DLD1 (cell line): ENCODE data around the gene LIF.
"Not testable (repeated sequence)": the region's sequence is repeated elsewhere in the genome, so short reads cannot be mapped to it uniquely, and the experiment has no call there.

Experiments used
- in situ Hi-C: cut with HindIII; loops from 2 replicates; pipeline ENCODE4 v1.10.0; 2017; ENCODE audit warnings: low sequenced_read_pairs

Gene LIF

DNA sequence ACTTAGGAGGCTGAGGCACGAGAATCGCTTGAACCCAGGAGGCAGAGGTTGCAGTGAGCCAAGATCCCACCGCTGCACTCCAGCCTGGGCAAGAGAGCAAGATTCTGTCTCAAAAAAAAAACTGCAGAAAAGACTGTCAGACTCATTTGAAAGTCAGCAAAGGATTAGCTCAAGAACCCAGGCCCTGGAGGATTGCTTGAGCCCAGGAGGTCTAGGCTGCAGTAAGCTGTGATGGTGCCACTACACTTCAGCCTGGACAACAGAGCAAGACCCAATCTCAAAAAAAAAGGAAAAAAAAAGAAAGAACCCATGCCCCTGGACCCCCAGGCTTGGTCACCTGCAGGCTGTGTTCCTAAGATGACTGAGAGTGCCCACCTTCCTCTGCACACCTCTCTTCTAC is 16.2 kb downstream of the LIF start:
- in situ Hi-C loops = no loop called here

DNA sequence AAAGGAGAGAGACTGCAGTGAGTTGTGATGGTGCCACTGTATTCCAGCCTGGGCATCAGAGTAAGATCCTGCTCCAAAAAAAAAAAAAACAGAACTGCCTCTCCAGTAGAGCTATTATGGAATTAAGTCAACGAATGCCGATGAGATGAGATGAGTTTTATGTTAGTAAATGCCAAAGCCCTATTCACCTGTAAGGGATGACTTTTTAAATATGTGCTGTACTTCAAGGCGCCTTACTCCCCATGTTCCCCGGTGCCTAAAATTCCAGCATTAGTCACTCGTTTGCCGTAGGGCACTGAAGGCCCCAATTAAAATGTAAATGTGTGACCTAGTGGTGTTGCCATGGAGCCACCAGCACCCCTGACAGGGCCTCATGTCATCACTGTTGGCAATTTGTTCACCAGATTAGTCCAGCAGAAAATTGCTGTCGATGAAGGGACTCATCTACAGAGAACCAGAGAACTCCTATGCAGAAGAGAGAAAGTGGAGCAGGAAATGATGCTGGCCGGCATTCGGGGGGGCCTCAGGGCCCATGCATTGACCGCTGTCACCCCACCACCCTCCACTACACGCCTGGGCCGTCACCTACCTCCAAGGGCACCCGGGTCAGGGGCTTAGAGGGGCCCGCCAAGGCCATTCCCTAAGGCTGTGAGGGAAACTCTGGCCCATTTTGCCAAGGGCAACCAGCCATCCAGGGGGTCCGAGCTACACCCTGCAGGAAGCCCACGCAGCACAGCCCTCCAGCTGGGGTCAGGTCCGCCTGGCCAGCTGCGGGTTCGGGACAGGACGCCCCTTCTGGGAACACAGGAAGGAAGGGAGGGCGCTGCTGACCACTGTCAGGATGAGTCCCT is 17.8 kb downstream of the LIF start:
- in situ Hi-C loops = no loop called here

DNA sequence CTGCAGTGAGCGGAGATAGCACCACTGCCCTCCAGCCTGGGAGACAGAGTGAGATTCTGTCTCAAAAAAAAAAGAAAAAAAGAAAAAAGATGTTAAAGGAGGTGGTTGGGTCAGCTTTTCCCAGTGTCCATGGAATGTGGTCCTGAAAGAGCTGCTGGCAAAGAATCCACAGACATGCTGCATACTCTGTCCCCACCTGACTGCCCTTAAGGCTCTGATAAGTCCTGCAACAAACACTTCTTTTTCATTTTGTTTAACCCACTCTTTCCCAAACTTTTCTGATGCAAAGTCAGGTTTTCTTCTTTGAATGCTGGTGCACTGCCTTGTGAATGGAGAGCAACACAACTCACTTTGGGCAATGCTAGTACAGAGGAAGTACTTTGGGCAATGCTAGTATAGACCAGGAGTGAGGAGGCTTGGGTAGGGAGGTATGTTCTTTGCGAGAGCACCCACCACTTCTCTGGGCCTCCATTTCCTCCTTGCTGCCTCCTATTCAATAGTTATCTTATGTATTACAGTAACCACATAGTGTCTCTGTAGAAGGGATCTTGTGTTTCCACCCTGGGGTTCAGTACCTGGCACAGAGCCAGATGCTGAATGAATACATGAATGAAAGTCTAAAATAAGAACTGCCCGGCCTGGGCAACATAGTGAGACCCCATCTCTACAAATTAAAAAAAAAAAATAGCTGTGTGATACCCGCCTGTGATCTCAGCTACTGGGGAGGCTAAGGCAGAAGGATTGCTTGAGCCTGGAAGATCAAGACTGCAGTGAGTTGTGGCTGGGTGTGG is 18.9 kb downstream of the LIF start:
- in situ Hi-C loops = no loop called here

DNA sequence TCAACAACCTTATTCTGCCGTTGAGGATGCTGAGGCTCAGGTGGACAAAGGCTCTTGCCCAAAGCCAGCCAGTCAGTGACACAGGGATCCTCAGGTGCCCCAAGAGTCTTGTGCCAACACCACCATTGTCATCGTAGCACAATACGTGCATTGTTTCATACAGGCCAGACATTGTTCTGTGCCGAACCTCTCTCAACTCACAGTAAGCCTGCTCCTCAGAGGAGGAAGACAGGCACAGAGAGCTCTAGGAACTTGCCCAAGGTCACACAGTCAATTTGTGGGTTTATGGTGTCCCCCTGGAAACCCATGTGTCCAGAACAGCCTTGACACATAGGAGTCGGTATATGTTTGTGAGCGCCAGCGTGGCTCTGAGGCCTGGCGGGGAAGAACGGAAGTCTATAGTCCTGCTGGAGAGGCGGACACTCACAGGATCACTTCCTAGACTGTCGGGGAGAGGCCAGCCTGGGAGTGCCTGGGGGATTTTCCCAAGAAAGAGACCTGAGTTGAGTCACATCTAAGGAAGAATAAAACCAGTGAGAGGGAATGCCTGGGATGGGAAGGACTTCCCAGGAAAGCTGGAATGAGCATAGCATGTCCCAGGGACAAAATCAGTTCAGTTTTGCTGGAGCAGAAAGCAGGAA is 20.2 kb downstream of the LIF start:
- in situ Hi-C loops = no loop called here

DNA sequence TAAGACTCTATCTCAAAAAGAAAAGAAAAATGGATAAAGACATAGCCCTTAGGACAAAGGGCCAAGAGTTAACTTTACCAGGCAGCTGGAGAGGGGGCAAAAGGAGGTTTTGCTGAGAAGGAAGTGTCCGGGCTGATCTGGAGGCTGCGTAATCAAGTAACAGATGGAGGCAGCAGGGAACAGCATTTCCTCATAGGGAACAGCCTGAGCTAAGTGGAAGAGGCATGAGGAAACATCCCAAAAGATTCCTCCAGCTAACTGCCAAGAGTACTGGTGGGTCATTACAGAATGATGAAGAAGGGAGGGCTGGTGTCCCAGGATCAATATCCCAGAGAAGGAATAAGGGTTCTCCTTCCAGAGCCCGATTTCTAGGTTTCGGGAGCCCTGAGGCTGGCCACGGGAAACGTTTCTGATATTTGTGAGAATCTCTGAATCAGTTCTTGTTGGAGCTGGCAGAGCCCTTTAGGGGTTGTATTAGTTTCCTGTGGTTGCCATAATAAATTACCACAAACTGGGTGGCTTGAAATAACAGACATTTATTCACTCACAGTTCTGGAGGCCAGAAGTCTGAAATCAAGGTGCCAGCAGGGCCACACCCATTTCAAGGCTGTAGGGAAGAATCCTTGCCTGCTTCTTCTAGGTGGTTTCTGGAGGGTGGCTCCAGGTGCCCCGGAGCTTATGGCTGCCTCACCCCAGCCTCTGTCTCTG is 21.2 kb downstream of the LIF start:
- in situ Hi-C loops = no loop called here

- in situ Hi-C loops = no loop called here
Measured at GRCh38 chr22:30224161-30224857, 22.2 kb downstream of the LIF start.

GRCh38 chr22:30223303-30223702 is 23.3 kb downstream of the LIF start:
- in situ Hi-C loops = no loop called here

DNA sequence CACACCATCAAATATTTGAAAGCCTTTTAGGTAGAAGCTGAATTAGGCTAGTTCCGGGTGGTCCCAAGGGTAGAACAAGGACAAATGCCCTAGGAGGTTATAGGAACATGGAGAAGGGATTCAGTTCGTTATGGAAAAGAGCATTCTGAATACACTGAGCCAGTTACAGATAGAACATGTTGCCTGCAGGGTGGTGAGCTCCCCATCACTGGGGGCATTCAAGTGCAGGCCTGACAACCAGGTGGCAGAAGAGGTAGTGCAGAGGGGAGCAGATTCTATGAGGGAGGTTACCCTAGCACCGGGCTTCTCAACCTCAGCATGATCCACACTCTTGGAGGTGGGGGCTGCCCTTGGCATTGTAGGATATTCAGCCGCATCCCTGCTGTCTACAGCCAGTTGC is 24.2 kb downstream of the LIF start:
- in situ Hi-C loops = no loop called here

GRCh38 chr22:30221121-30221992 is 25.2 kb downstream of the LIF start:
- in situ Hi-C loops = no loop called here

DNA sequence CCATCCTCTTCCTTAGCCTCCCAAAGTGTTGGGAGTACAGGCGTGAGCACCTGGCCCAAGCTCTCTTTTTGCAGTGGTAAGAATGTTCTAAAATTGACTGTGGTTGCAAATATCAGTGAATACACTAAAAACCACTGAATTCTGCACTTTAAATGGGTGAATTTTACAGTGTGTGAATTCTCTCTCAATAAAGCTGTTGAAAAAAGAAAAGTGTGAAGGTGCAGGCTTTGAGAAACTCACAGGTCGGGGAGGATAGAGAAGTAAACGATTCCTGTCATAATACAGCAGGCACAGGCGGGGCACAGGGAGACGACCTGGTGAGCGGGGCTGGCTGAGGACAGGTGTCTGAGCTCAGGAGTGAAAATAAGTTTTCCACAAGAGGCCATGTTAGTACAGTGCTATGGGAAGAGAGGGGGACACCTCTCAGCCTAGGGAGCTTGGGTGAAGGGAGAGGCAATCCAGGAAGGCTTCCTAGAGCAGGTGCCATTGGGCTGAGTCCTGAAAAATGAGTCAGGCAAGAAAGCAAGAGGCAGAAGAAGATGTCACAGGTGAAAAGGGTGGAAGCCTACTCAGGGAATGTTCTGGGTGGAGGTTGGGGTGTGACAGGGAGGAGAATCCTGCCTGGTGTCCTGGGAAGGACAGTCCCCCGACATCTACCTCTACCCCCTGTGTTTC is 26.1 kb downstream of the LIF start:
- in situ Hi-C loops = no loop called here

GRCh38 chr22:30219668-30220278 is 26.8 kb downstream of the LIF start:
- in situ Hi-C loops = no loop called here

GRCh38 chr22:30219049-30219654 is 27.4 kb downstream of the LIF start:
- in situ Hi-C loops = no loop called here

DNA sequence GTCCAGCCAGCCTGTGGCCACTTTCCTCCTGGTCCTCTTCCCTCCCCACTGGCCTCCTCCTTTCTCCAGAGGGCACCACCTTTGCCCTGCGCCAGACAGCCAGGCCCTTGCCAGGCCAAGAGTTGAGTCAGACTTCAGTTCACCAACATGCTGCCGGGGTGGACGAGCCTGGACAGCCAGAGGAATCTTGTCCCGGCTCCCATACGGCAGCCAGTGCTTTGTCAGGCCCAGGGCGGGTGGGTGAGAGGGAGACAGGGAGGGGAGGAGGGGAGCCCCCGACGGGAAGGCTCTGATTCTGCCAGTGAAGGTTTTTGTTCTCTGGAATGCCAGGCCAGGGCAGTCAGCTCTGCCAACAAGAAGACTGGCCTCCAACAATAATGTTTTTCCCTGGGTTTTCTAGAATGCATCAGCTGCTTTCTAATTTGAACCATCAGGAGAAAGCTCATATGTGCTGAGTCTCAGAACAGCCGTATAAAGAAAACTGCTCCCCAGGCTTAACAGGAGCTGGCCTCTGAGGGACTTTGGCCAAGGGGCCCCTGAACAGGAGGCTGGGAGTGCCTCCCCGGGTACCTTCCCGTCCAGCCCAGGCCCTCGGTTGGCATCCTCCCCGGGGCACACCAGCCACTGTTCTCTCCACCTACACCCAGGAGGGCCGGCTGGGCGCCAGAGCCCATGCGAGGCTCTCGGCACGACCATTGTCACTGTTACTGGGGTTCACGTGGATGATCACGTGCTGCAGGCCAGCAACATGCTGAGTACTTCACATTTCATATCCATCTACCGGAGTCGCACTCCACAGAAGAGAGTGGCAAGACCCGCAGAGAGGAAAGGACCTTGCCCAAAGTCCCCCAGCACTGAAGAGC is 28.6 kb downstream of the LIF start:
- in situ Hi-C loops = no loop called here

DNA sequence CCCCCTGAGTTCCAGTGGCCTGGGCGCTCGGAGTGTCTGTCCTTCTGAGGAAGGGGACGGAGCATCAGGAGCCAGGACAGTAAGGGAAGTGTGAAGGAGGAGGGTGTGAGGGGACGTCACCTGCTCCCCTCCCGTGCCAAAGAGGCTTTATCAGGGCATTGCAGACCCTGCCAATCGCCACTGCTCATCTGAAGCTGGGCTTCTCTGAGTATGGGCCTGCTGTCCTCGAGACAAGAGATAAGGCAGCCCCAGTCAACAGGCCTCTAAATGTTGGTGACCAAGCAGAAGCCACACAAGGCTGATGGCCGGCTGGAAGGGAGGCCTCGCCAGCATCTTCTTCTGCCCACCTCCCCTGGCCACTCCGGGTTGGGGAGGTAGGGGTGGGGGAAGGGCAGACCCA is 29.8 kb downstream of the LIF start:
- in situ Hi-C loops = no loop called here

- in situ Hi-C loops = not testable (repeated sequence)
Measured at GRCh38 chr22:30216272-30216671, 30.3 kb downstream of the LIF start.

GRCh38 chr22:30214703-30215407 is 31.7 kb downstream of the LIF start:
- in situ Hi-C loops = no loop called here
